ENCODE results near the gene RNF212B. TPM values are rescaled to one million over a fixed set of nuclear protein-coding genes. Genes with fewer than 3 reads are reported as not detected.

RNF212B gene
- total RNA-seq, 4 donors from 2014 or later = 0.59 TPM; not detected in 3

DNA sequence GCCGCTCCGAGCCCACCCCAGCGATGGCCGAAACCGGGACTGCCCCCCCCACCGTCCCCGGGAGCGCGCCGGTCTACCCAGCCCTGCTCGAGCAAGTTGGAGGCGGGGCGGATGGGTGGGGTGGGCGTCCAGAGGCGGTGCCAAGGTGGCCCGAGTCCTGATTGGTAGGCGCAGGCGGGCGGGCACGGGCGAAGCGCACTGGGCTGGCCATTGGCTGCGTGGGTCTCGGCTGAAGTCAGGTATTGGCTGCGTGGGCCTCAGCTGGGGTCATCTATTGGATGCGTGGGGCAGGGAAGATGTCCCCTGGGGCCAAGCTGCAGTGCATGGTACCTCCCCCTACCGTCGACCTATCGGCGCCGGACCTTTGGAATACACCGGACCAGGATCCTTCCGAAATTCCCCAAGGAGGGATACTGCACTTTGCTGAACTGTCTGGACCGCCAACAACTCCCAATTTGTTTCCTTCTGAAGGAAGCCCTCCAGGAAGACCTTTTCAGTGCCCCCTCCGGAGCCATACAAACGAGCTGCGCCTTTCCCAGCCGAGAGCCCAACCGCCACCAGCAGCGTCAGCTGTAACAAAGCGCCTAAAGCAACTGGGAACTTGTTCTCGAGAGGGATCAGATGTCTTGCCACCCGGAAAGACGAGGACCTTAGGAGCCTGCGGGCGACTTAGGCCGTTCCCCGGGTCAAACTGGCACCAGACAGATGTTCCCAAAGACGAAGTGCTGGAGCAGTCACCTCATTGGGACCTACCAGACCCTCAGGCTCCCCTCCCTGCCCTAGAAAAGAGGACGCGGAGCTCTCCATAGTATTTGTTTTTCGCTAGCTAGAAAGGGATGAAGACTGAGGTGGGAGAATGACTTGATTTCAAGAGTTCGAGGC is 48.5 kb downstream of the RNF212B start, which contains the start of gene HOMEZ:
Gene HOMEZ, minus strand, starts transcription at position 113 of the 882 bp plus-strand sequence. CDS start 180 bp downstream, outside the sequence.
- H3K4me3 ChIP-seq (ENCODE audit: low read depth, poor library complexity, severe bottlenecking) = peak within 1 kb of the TSS; percentile 77
- intact Hi-C loops (cut with DNase I; ENCODE audit: low total_unique reads) = no loop called here
- 0 to 2% methylated on average over 28 to 40 of the region's 53 CpGs for WGBS, 2 donors
- TF ChIP-seq POLR2A (IDR thresholded peaks at IDR 0.05) = no peak
- TF ChIP-seq, protein P1, sequence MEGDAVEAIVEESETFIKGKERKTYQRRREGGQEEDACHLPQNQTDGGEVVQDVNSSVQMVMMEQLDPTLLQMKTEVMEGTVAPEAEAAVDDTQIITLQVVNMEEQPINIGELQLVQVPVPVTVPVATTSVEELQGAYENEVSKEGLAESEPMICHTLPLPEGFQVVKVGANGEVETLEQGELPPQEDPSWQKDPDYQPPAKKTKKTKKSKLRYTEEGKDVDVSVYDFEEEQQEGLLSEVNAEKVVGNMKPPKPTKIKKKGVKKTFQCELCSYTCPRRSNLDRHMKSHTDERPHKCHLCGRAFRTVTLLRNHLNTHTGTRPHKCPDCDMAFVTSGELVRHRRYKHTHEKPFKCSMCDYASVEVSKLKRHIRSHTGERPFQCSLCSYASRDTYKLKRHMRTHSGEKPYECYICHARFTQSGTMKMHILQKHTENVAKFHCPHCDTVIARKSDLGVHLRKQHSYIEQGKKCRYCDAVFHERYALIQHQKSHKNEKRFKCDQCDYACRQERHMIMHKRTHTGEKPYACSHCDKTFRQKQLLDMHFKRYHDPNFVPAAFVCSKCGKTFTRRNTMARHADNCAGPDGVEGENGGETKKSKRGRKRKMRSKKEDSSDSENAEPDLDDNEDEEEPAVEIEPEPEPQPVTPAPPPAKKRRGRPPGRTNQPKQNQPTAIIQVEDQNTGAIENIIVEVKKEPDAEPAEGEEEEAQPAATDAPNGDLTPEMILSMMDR (IDR thresholded peaks at IDR 0.05) = peak in 1 of 3 donors; percentile 70
- peak; percentile 99 to 100 for DNase-seq (ENCODE audit: low spot score in 2 of 2)

DNA sequence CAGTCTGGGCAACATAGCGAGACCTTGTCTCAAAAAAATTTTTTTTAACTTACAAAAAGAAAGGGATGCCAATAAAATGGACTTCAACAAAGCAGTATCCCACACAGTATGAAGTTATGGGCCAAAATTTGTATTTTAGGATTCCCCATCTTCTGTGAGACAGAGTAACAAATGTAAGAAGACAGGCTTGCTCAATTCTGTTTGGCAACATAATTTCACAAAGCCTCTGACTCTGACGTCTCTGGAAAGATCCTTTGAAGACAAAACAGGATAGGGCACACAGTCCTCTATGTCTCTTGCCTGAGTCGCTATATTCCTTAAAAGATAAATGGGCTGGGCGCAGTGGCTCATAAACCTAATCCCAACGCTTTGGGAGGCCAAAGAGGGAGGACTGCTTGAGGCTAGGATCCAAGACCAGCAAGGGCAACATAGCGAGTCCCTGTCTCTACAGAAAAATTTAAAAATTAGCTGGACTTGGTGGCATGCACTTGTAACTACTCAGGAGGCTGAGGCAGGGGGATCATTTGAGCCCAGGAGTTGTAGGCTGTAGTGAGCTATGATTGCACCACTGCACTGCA is 49.3 kb downstream of the RNF212B start:
- intact Hi-C loops (cut with DNase I; ENCODE audit: low total_unique reads) = no loop called here
- WGBS, 2 donors = 51 to 52% methylated on average over 6 of the region's 6 CpGs
- no peak overlapping the region for H3K4me3 ChIP-seq (ENCODE audit: low read depth, poor library complexity, severe bottlenecking)
- DNase-seq (ENCODE audit: low spot score in 2 of 2) = no peak
- TF ChIP-seq POLR2A (IDR thresholded peaks at IDR 0.05) = no peak
- TF ChIP-seq, protein P1 (IDR thresholded peaks at IDR 0.05) = no peak

DNA sequence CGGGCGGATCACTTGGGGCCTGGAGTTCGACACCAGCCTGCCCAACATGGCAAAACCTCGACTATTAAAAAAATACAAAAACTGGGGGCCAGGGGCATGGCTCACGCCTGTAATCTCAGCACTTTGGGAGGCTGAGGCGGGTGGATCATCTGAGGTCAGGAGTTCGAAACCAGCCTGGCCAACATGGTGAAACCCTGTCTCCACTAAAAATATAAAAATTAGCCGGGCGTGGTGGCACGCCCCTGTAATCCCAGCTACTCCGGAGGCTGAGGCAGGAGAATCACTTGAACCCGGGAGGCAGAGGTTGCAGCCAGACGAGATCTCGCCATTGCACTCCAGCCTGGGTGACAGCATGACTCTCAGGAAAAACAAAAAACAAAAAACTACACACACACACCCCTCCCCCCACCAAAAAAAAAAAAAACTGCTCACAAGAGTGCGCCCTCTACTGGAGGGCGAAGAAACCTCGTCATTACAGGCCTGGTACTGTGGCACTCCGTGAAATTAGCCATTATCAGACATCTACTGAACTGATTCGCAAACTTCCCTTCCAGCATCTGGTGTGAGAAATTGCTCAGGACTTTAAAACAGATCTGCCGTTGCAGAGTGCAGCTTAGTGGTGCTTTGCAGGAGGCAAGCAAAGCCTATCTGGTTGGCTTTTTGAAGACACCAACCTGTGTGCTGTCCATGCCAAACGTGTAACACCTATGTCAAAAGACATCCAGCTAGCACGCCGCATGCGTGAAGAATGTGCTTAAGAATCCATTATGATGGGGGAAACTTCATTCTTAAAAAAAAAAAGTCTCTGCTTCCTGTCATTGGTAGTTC is 57.2 kb downstream of the RNF212B start:
- no peak for DNase-seq (ENCODE audit: low spot score in 2 of 2)
- no peak for TF ChIP-seq POLR2A (IDR thresholded peaks at IDR 0.05)
- TF ChIP-seq, protein P1 (IDR thresholded peaks at IDR 0.05) = peak in 1 of 3 donors; percentile 83
- no peak overlapping the region for H3K4me3 ChIP-seq (ENCODE audit: low read depth, poor library complexity, severe bottlenecking)
- 28 to 32% methylated on average over 24 of the region's 24 CpGs for WGBS, 2 donors
- intact Hi-C loops (cut with DNase I; ENCODE audit: low total_unique reads) = no loop called here

DNA sequence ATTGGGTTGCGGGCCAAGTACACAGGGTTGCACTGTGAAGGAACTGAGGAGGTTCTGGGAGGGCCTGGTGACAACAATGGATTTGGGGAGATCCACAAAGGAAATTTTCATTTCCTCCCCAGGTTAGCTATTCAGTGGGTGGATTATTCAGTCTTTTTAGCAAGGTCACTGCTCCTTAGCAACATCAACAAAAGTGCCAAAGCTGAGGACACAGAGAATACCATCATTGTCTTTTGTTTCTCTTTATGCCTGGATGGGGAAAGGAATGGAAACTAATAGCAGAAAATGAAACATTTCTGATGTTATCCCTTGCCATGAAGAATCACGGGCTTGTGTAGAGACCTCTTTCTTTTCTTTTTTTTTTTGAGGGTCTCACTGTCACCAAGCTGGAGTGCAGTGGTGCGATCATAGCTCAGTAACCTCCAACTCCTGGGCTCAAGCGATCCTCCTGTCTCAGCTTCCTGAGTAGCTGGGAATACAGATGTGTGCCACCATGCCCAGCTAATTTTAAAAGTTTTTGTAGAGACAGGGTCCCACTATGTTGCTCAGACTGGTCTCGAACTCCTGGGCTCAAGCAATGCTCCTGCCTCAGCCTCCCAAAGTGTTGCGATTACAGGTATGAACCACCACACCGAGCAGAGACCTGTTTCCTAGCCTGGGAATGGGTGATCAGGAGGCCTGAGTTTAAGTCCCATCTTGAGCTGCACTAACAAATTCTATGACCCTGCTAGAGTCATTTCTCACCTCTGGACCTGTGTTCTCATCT is 58.5 kb downstream of the RNF212B start:
- no peak for DNase-seq (ENCODE audit: low spot score in 2 of 2)
- TF ChIP-seq POLR2A (IDR thresholded peaks at IDR 0.05) = no peak
- TF ChIP-seq, protein P1 (IDR thresholded peaks at IDR 0.05) = no peak
- intact Hi-C loops (cut with DNase I; ENCODE audit: low total_unique reads) = no loop called here
- WGBS, 2 donors = 90% methylated on average over 7 of the region's 7 CpGs
- no peak overlapping the region for H3K4me3 ChIP-seq (ENCODE audit: low read depth, poor library complexity, severe bottlenecking)

DNA sequence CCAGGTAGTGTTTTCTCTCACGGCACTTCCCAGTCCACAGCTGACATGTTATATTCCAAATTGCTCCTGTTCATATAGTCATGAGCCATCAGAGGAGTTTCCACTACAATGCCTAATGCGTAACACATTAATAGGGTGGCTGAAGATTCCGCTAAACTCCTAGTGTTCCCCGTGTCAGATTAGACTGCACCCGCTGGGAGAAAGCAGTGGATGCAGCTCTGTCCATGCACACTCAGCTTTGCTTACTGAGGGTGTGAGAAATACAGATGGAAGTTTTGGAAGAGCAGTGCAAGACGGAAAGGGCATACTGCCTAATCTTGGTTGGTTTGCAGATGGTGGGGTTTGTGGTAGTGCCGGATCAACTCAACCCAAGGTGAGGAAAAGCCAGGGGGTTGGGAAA is 59.4 kb downstream of the RNF212B start:
- no peak overlapping the region for H3K4me3 ChIP-seq (ENCODE audit: low read depth, poor library complexity, severe bottlenecking)
- intact Hi-C loops (cut with DNase I; ENCODE audit: low total_unique reads) = no loop called here
- 85 to 92% methylated on average over 7 of the region's 7 CpGs for WGBS, 2 donors
- DNase-seq (ENCODE audit: low spot score in 2 of 2) = no peak
- no peak for TF ChIP-seq POLR2A (IDR thresholded peaks at IDR 0.05)
- TF ChIP-seq, protein P1 (IDR thresholded peaks at IDR 0.05) = no peak

Data from lower leg skin (tissue), 4 donors.